LNCAP (cell line): ENCODE measurements around the gene PPP4R2.

Experiments
- TF ChIP-seq, protein P1 (sequence below): fragments of 450-650 bp; IDR thresholded peaks from 2 replicates; pipeline ENCODE4 v1.5.1; 2017; ENCODE audit warnings: mild to moderate bottlenecking

The PPP4R2 gene

DNA sequence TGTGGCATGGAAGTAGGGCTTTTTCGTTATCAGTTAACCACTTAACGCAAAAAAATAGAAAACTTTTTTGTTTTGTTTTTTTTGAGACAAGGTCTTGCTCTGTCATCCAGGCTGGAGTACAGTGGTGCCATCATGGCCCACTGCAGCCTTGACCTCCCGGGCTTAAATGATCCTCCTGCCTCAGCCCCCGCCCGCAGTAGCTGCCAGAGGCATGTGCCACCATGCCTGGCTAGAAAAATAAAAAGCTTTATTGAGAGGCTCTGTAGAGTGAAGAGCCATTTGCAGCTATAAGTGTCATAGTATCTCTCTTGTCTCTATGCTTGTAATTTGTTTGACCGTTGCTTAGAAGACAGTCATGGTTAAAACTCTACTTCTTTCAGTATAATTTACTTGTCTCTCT lies 13.5 kb downstream of the PPP4R2 start:
- TF ChIP-seq, protein P1, sequence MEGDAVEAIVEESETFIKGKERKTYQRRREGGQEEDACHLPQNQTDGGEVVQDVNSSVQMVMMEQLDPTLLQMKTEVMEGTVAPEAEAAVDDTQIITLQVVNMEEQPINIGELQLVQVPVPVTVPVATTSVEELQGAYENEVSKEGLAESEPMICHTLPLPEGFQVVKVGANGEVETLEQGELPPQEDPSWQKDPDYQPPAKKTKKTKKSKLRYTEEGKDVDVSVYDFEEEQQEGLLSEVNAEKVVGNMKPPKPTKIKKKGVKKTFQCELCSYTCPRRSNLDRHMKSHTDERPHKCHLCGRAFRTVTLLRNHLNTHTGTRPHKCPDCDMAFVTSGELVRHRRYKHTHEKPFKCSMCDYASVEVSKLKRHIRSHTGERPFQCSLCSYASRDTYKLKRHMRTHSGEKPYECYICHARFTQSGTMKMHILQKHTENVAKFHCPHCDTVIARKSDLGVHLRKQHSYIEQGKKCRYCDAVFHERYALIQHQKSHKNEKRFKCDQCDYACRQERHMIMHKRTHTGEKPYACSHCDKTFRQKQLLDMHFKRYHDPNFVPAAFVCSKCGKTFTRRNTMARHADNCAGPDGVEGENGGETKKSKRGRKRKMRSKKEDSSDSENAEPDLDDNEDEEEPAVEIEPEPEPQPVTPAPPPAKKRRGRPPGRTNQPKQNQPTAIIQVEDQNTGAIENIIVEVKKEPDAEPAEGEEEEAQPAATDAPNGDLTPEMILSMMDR: no peak

DNA sequence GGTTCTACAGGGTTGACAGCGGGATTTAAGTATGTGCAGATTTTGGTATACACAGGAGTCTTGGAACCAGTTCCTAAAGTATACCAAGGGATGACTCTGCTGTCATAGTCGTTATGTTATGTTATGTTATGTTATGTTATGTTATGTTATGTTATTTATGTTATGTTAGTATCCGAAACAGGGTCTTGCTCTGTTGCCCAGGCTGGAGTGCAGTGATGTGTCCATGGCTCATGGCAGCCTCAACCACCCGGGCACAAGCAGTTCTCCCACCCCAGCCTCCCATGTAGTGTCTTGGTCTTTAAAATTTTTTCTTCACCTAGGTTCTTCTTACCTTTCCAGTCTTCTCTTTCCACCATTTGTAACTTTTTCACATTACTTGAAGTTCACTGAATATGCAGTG lies 21.7 kb downstream of the PPP4R2 start:
- TF ChIP-seq, protein P1: no peak

DNA sequence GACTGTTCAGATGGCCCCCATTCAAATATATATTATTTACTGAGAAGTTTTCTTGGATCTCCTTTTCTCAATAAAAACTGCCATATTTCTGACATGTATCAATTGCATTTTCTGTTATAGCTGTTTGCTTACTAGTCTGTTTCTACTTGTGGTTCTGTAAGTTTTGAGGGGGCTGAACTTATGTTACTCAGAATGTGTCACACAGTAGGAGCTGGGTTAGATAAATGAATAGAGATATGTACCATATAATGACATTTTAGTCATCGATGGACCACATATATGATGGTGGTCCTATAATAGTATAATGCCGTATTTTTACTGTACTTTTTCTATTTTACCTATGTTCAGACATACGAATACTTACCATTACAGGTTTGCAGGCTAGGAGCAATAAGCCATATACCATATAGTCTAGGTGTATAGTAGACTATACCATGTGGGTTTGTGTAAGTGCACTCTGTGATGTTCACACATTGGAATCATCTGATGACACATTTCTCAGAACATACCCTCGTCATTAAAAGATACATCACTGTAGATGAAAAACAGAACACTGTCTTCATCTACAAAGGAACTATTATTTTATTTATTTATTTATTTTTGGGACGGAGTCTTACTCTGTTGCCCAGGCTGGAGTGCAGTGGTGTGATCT lies 22.3 kb downstream of the PPP4R2 start:
- TF ChIP-seq, protein P1: no peak

DNA sequence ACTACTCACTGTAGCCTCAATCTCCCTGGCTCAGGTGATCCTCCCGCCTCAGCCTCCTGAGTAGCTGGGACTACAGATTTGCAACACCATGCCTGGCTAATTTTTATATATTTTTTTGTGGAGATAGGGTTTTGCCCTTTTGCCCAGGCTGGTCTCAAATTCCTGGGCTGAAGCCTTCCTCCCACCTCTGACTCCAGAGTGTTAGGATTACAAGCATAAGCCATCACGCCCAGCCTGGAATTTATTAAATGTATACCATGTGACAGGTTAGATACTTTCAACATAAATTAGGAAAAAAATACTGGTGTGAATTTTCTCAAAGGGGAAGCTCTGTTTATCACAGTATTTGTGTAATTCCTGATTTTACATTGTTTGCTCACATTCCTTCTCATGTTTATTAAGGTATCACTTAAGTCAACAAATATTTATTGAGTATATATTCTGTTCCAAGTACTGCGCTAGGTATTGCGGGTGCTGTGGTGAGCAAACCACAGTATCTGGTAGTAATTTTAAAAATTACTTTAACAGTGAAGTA lies 24.8 kb downstream of the PPP4R2 start:
- TF ChIP-seq, protein P1: no peak

DNA sequence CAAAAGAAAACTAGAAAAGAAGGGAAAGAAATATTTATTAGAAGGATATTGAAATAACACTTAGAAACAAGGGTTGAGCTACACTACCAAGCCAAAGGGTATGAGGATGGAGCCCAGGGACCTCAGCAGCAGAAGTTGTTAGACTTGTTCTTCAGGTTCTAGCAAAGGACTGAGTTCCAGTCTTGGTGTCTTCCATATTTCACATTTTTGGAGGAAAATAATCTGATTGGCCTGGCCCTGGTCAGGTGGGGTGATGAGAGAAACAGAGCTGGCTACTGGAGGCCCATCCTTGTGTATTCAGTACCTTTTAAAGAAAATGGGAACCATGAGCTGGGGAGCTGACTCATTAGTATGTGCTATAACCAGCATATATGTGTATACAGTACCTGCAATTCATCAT lies 28.2 kb downstream of the PPP4R2 start:
- TF ChIP-seq, protein P1: no peak

DNA sequence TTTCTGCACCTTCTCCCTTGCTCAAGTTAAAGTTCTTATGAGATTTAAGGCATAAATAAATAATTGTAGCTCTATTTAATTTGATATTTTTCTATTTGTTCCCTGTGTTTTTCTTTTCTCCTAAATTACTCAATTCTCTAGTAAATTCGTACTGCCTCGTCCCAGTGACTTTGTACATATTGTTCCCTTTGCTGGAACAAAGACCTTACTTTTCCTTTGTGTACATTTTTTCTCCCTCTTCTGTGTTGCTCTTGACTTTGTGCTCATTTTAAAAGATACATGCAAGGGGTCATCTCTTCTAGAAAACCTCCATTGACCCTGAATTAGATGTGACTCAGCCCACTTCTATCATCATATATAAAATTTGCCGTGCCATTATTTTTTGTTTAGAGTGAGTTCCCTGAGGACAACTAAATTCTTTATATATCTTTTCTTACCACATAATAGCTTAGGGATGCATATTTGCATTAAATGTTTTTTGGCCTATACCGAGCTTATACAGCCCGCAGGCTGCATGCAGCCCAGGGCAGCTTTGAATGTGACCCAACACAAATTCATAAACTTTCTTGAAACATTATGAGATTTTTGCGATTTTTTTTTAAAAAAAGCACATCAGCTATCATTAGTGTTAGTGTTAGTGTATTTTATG lies 29.6 kb downstream of the PPP4R2 start:
- TF ChIP-seq, protein P1: no peak

DNA sequence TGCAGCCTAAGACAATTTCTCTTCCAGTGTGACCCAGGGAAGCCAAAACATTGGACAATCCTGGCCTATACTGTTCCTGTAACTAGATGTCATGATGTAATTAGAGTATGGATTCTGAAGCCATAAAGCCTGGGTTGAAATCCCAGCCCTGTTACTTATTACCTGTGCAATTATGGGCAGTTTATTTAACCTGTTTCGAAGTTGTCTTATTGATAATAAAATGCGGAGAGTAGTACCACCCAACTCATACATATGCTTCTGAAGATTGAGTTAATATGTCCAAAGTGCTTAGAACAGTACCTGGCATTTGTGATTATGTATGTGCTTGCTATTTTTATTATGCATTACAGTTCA lies 30.1 kb downstream of the PPP4R2 start:
- TF ChIP-seq, protein P1: no peak
